Neutrophil (primary cell): ENCODE data around the gene ACOXL.

Experiments used
- H3K27ac ChIP-seq: fragments of 200-600 bp; sonication (generic); 2 replicates; pipeline ENCODE4 v1.5.1; 2016; ENCODE audit warnings: mild to moderate bottlenecking, moderate library complexity
- H3K27me3 ChIP-seq: fragments of 200-600 bp; sonication (generic); 2 replicates; pipeline ENCODE4 v1.6.0; 2016; ENCODE audit warnings: mild to moderate bottlenecking
- H3K36me3 ChIP-seq: fragments of 200-600 bp; sonication (generic); 2 replicates; pipeline ENCODE4 v1.5.1; 2017
- H3K4me1 ChIP-seq, 2 experiments: fragments of 200-600 bp in 1 of 2; sonication (generic) in 1 of 2; 1 replicate in 1 of 2; 2 replicates in 1 of 2; pipeline versions ENCODE4 v1.5.1 to v1.6.1; 2013 to 2016; ENCODE audit warnings: low read depth in 1 of 2, low read length in 1 of 2, mild to moderate bottlenecking in 1 of 2, moderate library complexity in 1 of 2; ENCODE audit not compliant: control insufficient read depth in 1 of 2, insufficient read depth in 1 of 2
- H3K4me3 ChIP-seq, 2 experiments: fragments of 200-600 bp in 1 of 2; sonication (generic) in 1 of 2; 1 replicate in 1 of 2; 2 replicates in 1 of 2; pipeline ENCODE4 v1.5.1; 2013 to 2016; ENCODE audit warnings: low read depth in 1 of 2, low read length in 1 of 2, mild to moderate bottlenecking in 1 of 2, moderate library complexity in 1 of 2
- H3K9me3 ChIP-seq: fragments of 200-600 bp; sonication (generic); 2 replicates; pipeline ENCODE4 v1.5.1; 2016
- CTCF ChIP-seq: fragments of 200-600 bp; sonication (generic); IDR thresholded peaks from 2 replicates; pipeline ENCODE4 v1.5.1; 2016; ENCODE audit warnings: antibody characterized with exemption

Gene ACOXL

GRCh38 chr2:110877031-110877827 is 144.9 kb downstream of the ACOXL start:
- no peak overlapping the region for H3K27ac ChIP-seq
- H3K27me3 ChIP-seq = peaks cover 8% of the 10 kb centered on the region
- no peaks in the 10 kb centered on the region for H3K36me3 ChIP-seq
- H3K4me1 ChIP-seq = peaks cover 6 to 9% of the 10 kb centered on the region in 2 experiments
- H3K4me3 ChIP-seq = no peak overlapping the region
- no peaks in the 10 kb centered on the region for H3K9me3 ChIP-seq
- no peak for TF ChIP-seq CTCF

GRCh38 chr2:110878150-110878549 is 145.8 kb downstream of the ACOXL start:
- Histone ChIP-seq H3K27ac (no peak overlapping the region), H3K27me3 (peaks cover 8% of the 10 kb centered on the region), H3K4me1 (peaks cover 6 to 9% of the 10 kb centered on the region in 2 experiments), H3K4me3 (no peak overlapping the region), H3K36me3 (no peaks in the 10 kb centered on the region), H3K9me3 (no peaks in the 10 kb centered on the region)
- no peak for TF ChIP-seq CTCF

GRCh38 chr2:110881908-110882307 is 149.5 kb downstream of the ACOXL start:
- no peak for TF ChIP-seq CTCF
- Histone ChIP-seq H3K4me3 (no peak overlapping the region), H3K27me3 (peaks cover 8% of the 10 kb centered on the region), H3K36me3 (no peaks in the 10 kb centered on the region), H3K9me3 (no peaks in the 10 kb centered on the region), H3K27ac (no peak overlapping the region), H3K4me1 (peaks cover 5 to 8% of the 10 kb centered on the region in 2 experiments)

GRCh38 chr2:110883406-110883805 is 151.0 kb downstream of the ACOXL start:
- Histone ChIP-seq H3K9me3 (no peaks in the 10 kb centered on the region), H3K27me3 (no peaks in the 10 kb centered on the region), H3K4me3 (no peak overlapping the region), H3K4me1 (no peaks in the 10 kb centered on the region), H3K27ac (no peak overlapping the region), H3K36me3 (no peaks in the 10 kb centered on the region)
- no peak for TF ChIP-seq CTCF

- Histone ChIP-seq H3K27ac (no peak overlapping the region), H3K36me3 (no peaks in the 10 kb centered on the region), H3K4me3 (no peak overlapping the region), H3K4me1 (no peaks in the 10 kb centered on the region), H3K9me3 (no peaks in the 10 kb centered on the region), H3K27me3 (no peaks in the 10 kb centered on the region)
- no peak for TF ChIP-seq CTCF
Measured at GRCh38 chr2:110885256-110885655, 152.9 kb downstream of the ACOXL start.
